K562 (cell line): ENCODE data around the gene SLC2A4. TPM values are rescaled to one million over a fixed set of nuclear protein-coding genes. Genes with fewer than 3 reads are reported as not detected.

Experiments
- ARID1B ChIP-seq: fragments of 450-650 bp; IDR thresholded peaks from 2 replicates; pipeline ENCODE4 v1.6.1; 2016; ENCODE audit warnings: antibody characterized with exemption, mild to moderate bottlenecking, inconsistent platforms
- ARID3A ChIP-seq: IDR thresholded peaks from 2 replicates; pipeline ENCODE4 v1.6.1; 2012; ENCODE audit warnings: low read depth, low read length, improper control_type of control experiment, borderline replicate concordance
- BMI1 ChIP-seq: fragments of 150-350 bp; IDR thresholded peaks from 2 replicates; pipeline ENCODE4 v1.6.1; 2014; ENCODE audit warnings: low read length
- CHAMP1 ChIP-seq: fragments of 450-650 bp; IDR thresholded peaks from 2 replicates; pipeline ENCODE4 v1.6.1; 2016; ENCODE audit warnings: mild to moderate bottlenecking
- CREM ChIP-seq: IDR thresholded peaks from 2 replicates; pipeline ENCODE4 v1.6.1; 2014; ENCODE audit warnings: antibody characterized with exemption, low read depth
- ETV1 ChIP-seq: fragments of 450-650 bp; conservative IDR thresholded peaks from 2 replicates; pipeline ENCODE4 v1.6.1; 2016; ENCODE audit warnings: missing genetic modification characterization, control low read depth, low read depth, missing compliant biosample characterization
- HDAC6 ChIP-seq: IDR thresholded peaks from 2 replicates; pipeline ENCODE4 v1.6.1; 2012; ENCODE audit warnings: low read depth, mild to moderate bottlenecking, control low read depth, inconsistent platforms, low read length, moderate library complexity
- HMBOX1 ChIP-seq: sonication (generic); IDR thresholded peaks from 2 replicates; pipeline ENCODE4 v1.6.1; 2016
- HNRNPL ChIP-seq: fragments of 200-400 bp; formaldehyde crosslinking; IDR thresholded peaks from 2 replicates; pipeline ENCODE4 v1.6.1; 2017; ENCODE audit warnings: low read depth, mild to moderate bottlenecking, low read length
- IRF9 ChIP-seq: fragments of 450-650 bp; IDR thresholded peaks from 2 replicates; pipeline ENCODE4 v1.6.1; 2016; ENCODE audit warnings: missing biosample characterization, missing genetic modification characterization
- JUND ChIP-seq, 2 experiments: IDR thresholded peaks; 2 replicates in 1 of 2; 3 replicates in 1 of 2; pipeline ENCODE4 v1.6.1; 2011; ENCODE audit warnings: borderline replicate concordance in 2 of 2, low read depth in 2 of 2, low read length in 2 of 2, improper control_type of control experiment in 1 of 2, missing biosample characterization in 1 of 2, missing genetic modification characterization in 1 of 2, missing genetic modification reagents in 1 of 2
- MCM7 ChIP-seq, 2 experiments: fragments of 450-650 bp; IDR thresholded peaks; 2 replicates each; pipeline ENCODE4 v1.6.1; 2016 to 2018
- NCOA4 ChIP-seq: fragments of 450-650 bp; IDR thresholded peaks from 2 replicates; pipeline ENCODE4 v1.6.1; 2018; ENCODE audit warnings: mild to moderate bottlenecking; ENCODE audit not compliant: partially characterized antibody
- PML ChIP-seq: IDR thresholded peaks from 2 replicates; pipeline ENCODE4 v1.6.1; 2012; ENCODE audit warnings: low read length, inconsistent platforms
- SMARCE1 ChIP-seq: fragments of 450-650 bp; IDR thresholded peaks from 2 replicates; pipeline ENCODE4 v1.7.1; 2016; ENCODE audit warnings: mild to moderate bottlenecking
- U2AF2 ChIP-seq: fragments of 200-400 bp; formaldehyde crosslinking; optimal IDR thresholded peaks from 2 replicates; pipeline ENCODE3; 2017; ENCODE audit warnings: low read depth, mild to moderate bottlenecking, low read length
- YY1 ChIP-seq, 3 experiments: IDR thresholded peaks; 2 replicates each; pipeline ENCODE4 v1.6.1; 2011; ENCODE audit warnings: low read length in 2 of 3, mild to moderate bottlenecking in 2 of 3, moderate library complexity in 2 of 3, borderline replicate concordance in 1 of 3, control low read depth in 1 of 3, low read depth in 1 of 3; ENCODE audit not compliant: insufficient read depth in 3 of 3, insufficient replicate concordance in 2 of 3, control insufficient read depth in 1 of 3, insufficient read length in 1 of 3; ENCODE audit errors: extremely low read depth in 1 of 3
- ZNF134 ChIP-seq: fragments of 250-450 bp; sonication (Bioruptor Pico); conservative IDR thresholded peaks from 2 replicates; pipeline ENCODE4 v1.4.0; 2020
- ZNF197 ChIP-seq: fragments of 200-800 bp; sonication (Bioruptor generic); IDR thresholded peaks from 2 replicates; pipeline ENCODE4 v1.6.1; 2016; ENCODE audit warnings: low read depth, missing genetic modification characterization, missing compliant biosample characterization
- ZNF589 ChIP-seq: fragments of 200-800 bp; sonication (Bioruptor generic); IDR thresholded peaks from 2 replicates; pipeline ENCODE4 v1.6.1; 2016; ENCODE audit warnings: low read depth, missing genetic modification characterization, missing compliant biosample characterization
- ZNF778 ChIP-seq: fragments of 450-650 bp; formaldehyde crosslinking; IDR thresholded peaks from 2 replicates; pipeline ENCODE4 v1.4.0; 2020; ENCODE audit warnings: mild to moderate bottlenecking, moderate library complexity
- polyA plus RNA-seq, 8 experiments: library from polyadenylated mRNA; depleted of rRNA in 4 of 8; stranded (reverse) in 5 of 8; unstranded in 3 of 8; fragments of >200 nt; fragmentation: Nextera tagmentation in 2 of 8; fragmentation: Illumina TruSeq in 1 of 8; extraction: Ambion mirVana in 2 of 8; extraction: Trizol in 1 of 8; gene quantifications; 2 replicates each; pipeline versions ENCODE4 v1.2.1 to v1.2.3, GENCODE V29; 2011 to 2014; ENCODE audit warnings: inconsistent platforms in 1 of 8, missing spikeins in 1 of 8
- total RNA-seq, 7 experiments: library from RNA; depleted of rRNA in 6 of 7; stranded (reverse); fragments of >200 nt in 6 of 7; fragmentation: Illumina TruSeq in 2 of 7; extraction: Trizol in 2 of 7; gene quantifications; 2 replicates each; pipeline versions ENCODE4 v1.2.1 to v1.2.3, GENCODE V29; 2011 to 2021; ENCODE audit warnings: low replicate concordance in 1 of 7

Gene SLC2A4
- total and polyA plus RNA-seq, 9 of the 15 experiments (the other 6 are each of a cell fraction or from before 2014, with no cell fraction given) = 0.74 to 3.5 (median 1.6) TPM

- peak in 1 of 3 experiments; percentile 66 for TF ChIP-seq YY1 (IDR thresholded peaks at IDR 0.05; ENCODE audit: borderline replicate concordance in 1 of 3, control insufficient read depth in 1 of 3, extremely low read depth in 1 of 3, insufficient read depth in 3 of 3, insufficient read length in 1 of 3, insufficient replicate concordance in 2 of 3, low read depth in 1 of 3, low read length in 2 of 3)
- TF ChIP-seq NCOA4 = no peak
- 0 out of 2 replicates have a peak, but pooled peaks have one; percentile 51 for TF ChIP-seq ZNF197 (CRISPR knock-in tag)
- TF ChIP-seq IRF9 (tag) = no peak
- TF ChIP-seq PML = peak; percentile 56; the same call in 1 of the 2 replicates
- TF ChIP-seq ZNF134 (CRISPR knock-in tag) = no peak
- no peak for TF ChIP-seq ARID1B
- TF ChIP-seq ZNF589 = no peak
- no peak for TF ChIP-seq HNRNPL
- no peak for TF ChIP-seq HMBOX1
- TF ChIP-seq CREM = peak; percentile 69
- TF ChIP-seq U2AF2 = no peak
- TF ChIP-seq JUND (IDR thresholded peaks at IDR 0.05; ENCODE audit: borderline replicate concordance, low read depth, low read length) = peak; percentile 49; the same call in 1 of the 2 replicates
- TF ChIP-seq JUND (tag; IDR thresholded peaks at IDR 0.05; ENCODE audit: borderline replicate concordance, low read depth, low read length) = no peak; the same call in 2 of the 3 replicates
- TF ChIP-seq BMI1 = no peak
- TF ChIP-seq ETV1 (tag) = no peak
- no peak for TF ChIP-seq HDAC6
- TF ChIP-seq MCM7 (IDR thresholded peaks at IDR 0.05) = no peak
- TF ChIP-seq SMARCE1 = no peak
- no peak for TF ChIP-seq ARID3A
- no peak for TF ChIP-seq CHAMP1
- no peak for TF ChIP-seq ZNF778 (CRISPR knock-in tag)
Measured at GRCh38 chr17:7234083-7234951, 47.2 kb upstream of the SLC2A4 start, which contains the start of gene DVL2 (continued).
